Nephron (organoid): Measurements from ENCODE around the gene CCDC12.
A peak's percentile ranks its signal among the peaks of the same experiment; 100 is the strongest.

Source experiments
- H3K27ac Mint-ChIP-seq, 3 experiments: 2 replicates each; pipeline ENCODE4 v1.8.0; 2020; ENCODE audit warnings: mixed read lengths in 3 of 3, mild to moderate bottlenecking in 2 of 3, moderate library complexity in 1 of 3
- H3K27me3 Mint-ChIP-seq: 2 replicates; pipeline ENCODE4 v1.8.0; 2021; ENCODE audit warnings: low read depth, mild to moderate bottlenecking, moderate library complexity, mixed read lengths
- H3K36me3 Mint-ChIP-seq: 2 replicates; pipeline ENCODE4 v1.8.0; 2020; ENCODE audit warnings: low read depth, mixed read lengths
- H3K4me1 Mint-ChIP-seq: 2 replicates; pipeline ENCODE4 v1.8.0; 2020; ENCODE audit warnings: mixed read lengths
- H3K4me3 Mint-ChIP-seq, 3 experiments: 2 replicates each; pipeline ENCODE4 v1.8.0; 2020; ENCODE audit warnings: mild to moderate bottlenecking in 3 of 3, mixed read lengths in 3 of 3, moderate library complexity in 2 of 3
- H3K9me3 Mint-ChIP-seq: 2 replicates; pipeline ENCODE4 v1.8.0; 2020; ENCODE audit warnings: mixed read lengths
- CTCF ChIP-seq, 3 experiments: fragments of 200-600 bp; sonication (generic); IDR thresholded peaks; one replicate each; pipeline ENCODE4 v1.5.0; 2021; ENCODE audit warnings: antibody characterized with exemption in 3 of 3; ENCODE audit not compliant: unreplicated experiment in 3 of 3

CCDC12 gene

GRCh38 chr3:46974421-46975171 lies 1.9 kb downstream of the CCDC12 start:
- H3K36me3 Mint-ChIP-seq: peaks cover 8% of the 10 kb centered on the region
- H3K27me3 Mint-ChIP-seq: no peaks in the 10 kb centered on the region
- peaks cover 50% of the 10 kb centered on the region for H3K4me1 Mint-ChIP-seq
- H3K4me3 Mint-ChIP-seq: peak overlapping the region; percentile 76 to 85 (median 77)
- H3K27ac Mint-ChIP-seq: peak overlapping the region; percentile 26 to 72 (median 69)
- TF ChIP-seq CTCF (IDR thresholded peaks at IDR 0.05; ENCODE audit: unreplicated experiment in 3 of 3): no peak
- no peaks in the 10 kb centered on the region for H3K9me3 Mint-ChIP-seq

GRCh38 chr3:46972396-46972795 lies 4.1 kb downstream of the CCDC12 start:
- H3K36me3 Mint-ChIP-seq: peaks cover 8% of the 10 kb centered on the region
- no peaks in the 10 kb centered on the region for H3K9me3 Mint-ChIP-seq
- no peak for TF ChIP-seq CTCF (IDR thresholded peaks at IDR 0.05; ENCODE audit: unreplicated experiment in 3 of 3)
- H3K27me3 Mint-ChIP-seq: no peaks in the 10 kb centered on the region
- peak overlapping the region; percentile 34 to 69 (median 67) for H3K4me3 Mint-ChIP-seq
- H3K27ac Mint-ChIP-seq: no peak overlapping the region
- peaks cover 58% of the 10 kb centered on the region for H3K4me1 Mint-ChIP-seq

GRCh38 chr3:46971742-46972141 lies 4.8 kb downstream of the CCDC12 start:
- Mint-ChIP-seq H3K4me3 (no peak overlapping the region), H3K27me3 (no peaks in the 10 kb centered on the region), H3K4me1 (peaks cover 57% of the 10 kb centered on the region), H3K36me3 (peaks cover 10% of the 10 kb centered on the region), H3K9me3 (no peaks in the 10 kb centered on the region), H3K27ac (peak overlapping the region; percentile 16 to 80 (median 27))
- no peak for TF ChIP-seq CTCF (IDR thresholded peaks at IDR 0.05; ENCODE audit: unreplicated experiment in 3 of 3)

GRCh38 chr3:46971151-46971550 lies 5.4 kb downstream of the CCDC12 start:
- Mint-ChIP-seq H3K4me1 (peaks cover 56% of the 10 kb centered on the region), H3K27me3 (no peaks in the 10 kb centered on the region), H3K4me3 (no peak overlapping the region), H3K27ac (peak overlapping the region; percentile 16 to 80 (median 70)), H3K9me3 (no peaks in the 10 kb centered on the region), H3K36me3 (peaks cover 12% of the 10 kb centered on the region)
- no peak for TF ChIP-seq CTCF (IDR thresholded peaks at IDR 0.05; ENCODE audit: unreplicated experiment in 3 of 3)

- Mint-ChIP-seq H3K36me3 (peaks cover 17% of the 10 kb centered on the region), H3K27ac (peak overlapping the region; percentile 16 to 80 (median 70)), H3K27me3 (no peaks in the 10 kb centered on the region), H3K4me3 (no peak overlapping the region), H3K4me1 (peaks cover 61% of the 10 kb centered on the region), H3K9me3 (no peaks in the 10 kb centered on the region)
- TF ChIP-seq CTCF (IDR thresholded peaks at IDR 0.05; ENCODE audit: unreplicated experiment in 3 of 3): no peak
Observed at GRCh38 chr3:46970391-46971091, 6.0 kb downstream of the CCDC12 start.
